Measurements from ENCODE around the gene MYL12A.

GRCh38 chr18:3230401-3231334 is 16.9 kb upstream of the MYL12A start:
- no peak for TF ChIP-seq CTCF (IDR thresholded peaks at IDR 0.05)
- no peak for TF ChIP-seq POLR2A (IDR thresholded peaks at IDR 0.05)
